NT2/D1 (cell line): Measurements from ENCODE around the gene SYTL4.

ENCODE experiments used
- SUZ12 ChIP-seq: IDR thresholded peaks from 2 replicates; pipeline ENCODE4 v1.6.1; 2011; ENCODE audit not compliant: insufficient read length, insufficient read depth; ENCODE audit errors: extremely low read depth
- YY1 ChIP-seq: IDR thresholded peaks from 2 replicates; pipeline ENCODE4 v1.6.1; 2011; ENCODE audit not compliant: insufficient read length, insufficient read depth
- ZNF274 ChIP-seq: IDR thresholded peaks from 2 replicates; pipeline ENCODE4 v1.6.1; 2011; ENCODE audit warnings: mild to moderate bottlenecking, low read depth, low read length

GRCh38 chrX:100650841-100651240 lies 81.1 kb downstream of the SYTL4 start:
- TF ChIP-seq ZNF274, result no peak
- no peak for TF ChIP-seq YY1
- TF ChIP-seq SUZ12, result no peak
